ENCODE results near the gene IP6K1.

DNA sequence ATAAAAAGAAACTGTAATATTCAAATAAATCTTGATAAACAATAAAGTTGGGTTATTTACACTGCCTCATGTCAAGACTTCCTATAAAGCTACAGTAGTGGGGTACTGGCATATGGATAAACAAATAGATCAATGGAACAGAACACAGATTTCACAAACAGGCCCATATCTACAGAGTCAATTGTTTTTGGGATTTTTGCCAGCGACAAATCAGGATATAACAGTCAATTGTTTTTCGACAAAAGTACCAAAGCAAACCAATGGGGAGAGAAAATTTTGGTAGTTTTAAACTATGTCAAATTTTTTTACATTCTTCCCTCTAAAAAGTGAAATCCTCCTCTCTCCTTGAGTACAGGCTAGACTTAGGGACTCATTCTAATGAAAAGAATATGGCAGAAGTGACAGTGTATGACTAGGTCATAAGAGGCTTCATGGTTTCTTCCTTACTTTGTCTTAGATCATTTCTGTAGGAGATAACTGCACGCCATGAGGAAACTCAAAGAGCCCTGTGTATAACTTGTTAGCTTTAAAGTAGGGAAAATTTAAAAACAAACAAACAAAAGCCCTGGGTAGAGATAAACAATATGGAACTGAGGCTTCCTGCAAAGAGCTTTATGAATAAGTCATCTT lies 16.9 kb downstream of the IP6K1 start:
- no peak for TF ChIP-seq GATA2 (IDR thresholded peaks at IDR 0.05; ENCODE audit: low read depth, low read length)
- no peak for TF ChIP-seq GATA3 (IDR thresholded peaks at IDR 0.05; ENCODE audit: low read depth, low read length)
